ENCODE measurements around the gene ZNF90.
A peak's percentile ranks its signal among the peaks of the same experiment; 100 is the strongest.
"Not testable (repeated sequence)": the region's sequence is repeated elsewhere in the genome, so short reads cannot be mapped to it uniquely, and the experiment has no call there.

ZNF90 gene

DNA sequence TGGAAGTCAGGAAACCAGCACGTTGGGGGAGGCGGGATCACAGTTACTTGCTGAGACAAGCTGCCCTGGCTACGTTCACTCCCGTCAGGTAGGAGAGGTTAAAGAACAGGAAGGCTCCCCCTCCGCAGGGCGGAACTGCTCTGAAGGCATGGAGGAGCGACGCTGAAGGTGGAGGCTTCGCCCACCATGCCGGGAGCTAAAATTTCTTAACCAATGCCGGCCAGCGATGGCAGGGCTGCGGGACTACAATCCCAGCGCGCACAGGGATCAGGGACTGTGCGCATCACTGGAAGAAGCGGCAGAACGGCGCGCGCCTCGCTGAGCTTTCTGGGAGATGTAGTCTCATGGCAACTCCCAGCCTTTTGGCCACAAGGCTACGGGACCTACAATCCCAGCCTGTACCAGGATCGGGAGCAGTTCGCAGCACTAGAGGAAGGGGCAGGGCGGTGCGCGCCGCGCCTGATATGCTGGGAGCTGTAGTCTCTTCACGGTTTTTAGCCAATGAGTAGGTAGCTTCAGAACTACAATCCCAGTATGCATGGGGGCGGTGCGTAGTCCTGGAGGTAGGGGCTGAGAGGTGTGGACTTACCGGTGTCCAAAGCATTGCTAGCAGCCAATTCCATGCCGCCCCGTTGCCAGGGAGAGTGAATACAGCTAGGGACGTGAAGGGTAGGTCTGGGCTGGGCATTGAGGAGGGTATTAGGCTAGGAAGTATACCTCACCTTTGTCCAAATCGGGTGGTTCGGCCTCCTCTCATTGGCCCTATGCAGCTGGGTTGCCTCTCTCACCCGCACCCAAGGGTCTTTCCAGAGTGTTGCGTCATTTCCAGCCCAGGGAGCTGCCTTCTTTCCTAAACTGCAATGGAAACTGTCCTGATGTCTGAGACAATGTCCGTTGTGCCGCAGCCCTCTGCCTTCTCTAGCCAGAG is 25.7 kb upstream of the ZNF90 start:
- H3K4me3 ChIP-seq (replicated peaks in 1 of 2; ENCODE audit: low read depth in 2 of 2, low read length in 2 of 2) = peak overlapping the region; percentile 66 to 94
- TF ChIP-seq, protein P1, sequence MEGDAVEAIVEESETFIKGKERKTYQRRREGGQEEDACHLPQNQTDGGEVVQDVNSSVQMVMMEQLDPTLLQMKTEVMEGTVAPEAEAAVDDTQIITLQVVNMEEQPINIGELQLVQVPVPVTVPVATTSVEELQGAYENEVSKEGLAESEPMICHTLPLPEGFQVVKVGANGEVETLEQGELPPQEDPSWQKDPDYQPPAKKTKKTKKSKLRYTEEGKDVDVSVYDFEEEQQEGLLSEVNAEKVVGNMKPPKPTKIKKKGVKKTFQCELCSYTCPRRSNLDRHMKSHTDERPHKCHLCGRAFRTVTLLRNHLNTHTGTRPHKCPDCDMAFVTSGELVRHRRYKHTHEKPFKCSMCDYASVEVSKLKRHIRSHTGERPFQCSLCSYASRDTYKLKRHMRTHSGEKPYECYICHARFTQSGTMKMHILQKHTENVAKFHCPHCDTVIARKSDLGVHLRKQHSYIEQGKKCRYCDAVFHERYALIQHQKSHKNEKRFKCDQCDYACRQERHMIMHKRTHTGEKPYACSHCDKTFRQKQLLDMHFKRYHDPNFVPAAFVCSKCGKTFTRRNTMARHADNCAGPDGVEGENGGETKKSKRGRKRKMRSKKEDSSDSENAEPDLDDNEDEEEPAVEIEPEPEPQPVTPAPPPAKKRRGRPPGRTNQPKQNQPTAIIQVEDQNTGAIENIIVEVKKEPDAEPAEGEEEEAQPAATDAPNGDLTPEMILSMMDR (IDR thresholded peaks at IDR 0.05; ENCODE audit: low read depth, low read length) = no peak
- DNase-seq (ENCODE audit: low read depth in 2 of 2) = peak; percentile 98 to 99

DNA sequence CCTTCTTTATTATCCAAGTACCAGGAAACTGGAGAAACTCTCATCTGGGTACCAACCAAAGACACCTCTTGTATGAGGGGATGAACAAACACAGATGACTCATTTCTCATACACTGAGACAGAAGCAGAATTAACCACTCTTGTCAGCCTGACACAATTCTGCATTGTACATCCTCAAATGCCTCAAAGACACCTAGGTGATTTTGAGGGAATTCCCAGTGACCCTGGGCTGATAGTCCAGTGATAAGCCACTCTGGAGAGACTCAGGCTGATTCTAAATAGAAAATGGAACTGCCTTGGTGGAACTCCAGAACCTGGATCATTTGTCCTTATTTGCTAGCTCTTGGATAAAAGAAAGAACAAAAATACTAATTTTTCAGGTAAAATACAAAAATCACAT is 19.1 kb upstream of the ZNF90 start:
- DNase-seq (ENCODE audit: low read depth in 2 of 2); H3K4me3 ChIP-seq (replicated peaks in 1 of 2; ENCODE audit: low read depth in 2 of 2, low read length in 2 of 2): not testable (repeated sequence)

DNA sequence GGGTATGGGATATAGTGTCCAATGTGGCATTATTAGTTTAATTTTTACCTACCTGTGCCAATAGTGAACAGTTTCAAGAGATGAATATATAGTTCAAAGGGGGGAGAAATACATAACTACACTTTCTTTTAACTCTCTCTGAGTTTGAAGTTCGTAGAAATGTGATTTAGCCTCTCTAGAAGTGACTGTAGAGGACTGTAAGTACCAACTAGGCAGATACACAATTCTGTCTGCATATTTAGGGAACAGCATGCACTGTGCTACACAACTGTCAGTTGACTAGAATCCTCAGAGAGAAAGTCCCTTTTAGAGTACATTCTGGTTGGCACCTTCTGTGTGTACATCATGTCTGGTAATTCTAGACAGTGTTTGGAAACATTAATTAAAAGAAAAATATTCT is 17.5 kb upstream of the ZNF90 start:
- no peak overlapping the region for H3K4me3 ChIP-seq (replicated peaks in 1 of 2; ENCODE audit: low read depth in 2 of 2, low read length in 2 of 2)
- DNase-seq (ENCODE audit: low read depth in 2 of 2) = no peak
- TF ChIP-seq, protein P1 (IDR thresholded peaks at IDR 0.05; ENCODE audit: low read depth, low read length) = no peak

DNA sequence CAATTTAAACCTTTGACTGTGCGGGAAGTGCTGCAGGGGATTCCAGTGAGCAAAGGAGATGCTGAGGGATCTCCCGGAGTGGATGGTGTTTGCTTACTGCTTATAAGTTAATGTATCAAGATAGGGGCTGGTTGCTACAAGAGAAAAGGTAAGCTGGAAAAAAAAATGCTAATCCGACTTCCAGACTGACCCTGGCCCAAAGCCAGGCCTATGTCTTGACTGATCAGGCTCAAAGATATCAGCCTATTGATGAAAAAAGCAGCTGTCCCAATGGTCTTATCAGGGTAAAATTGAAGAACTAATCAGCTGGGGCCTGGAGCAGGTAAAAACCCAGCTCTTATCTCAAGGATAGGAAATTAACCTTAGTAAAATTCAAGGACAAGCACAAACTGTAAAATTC is 10.9 kb upstream of the ZNF90 start:
- no peak for DNase-seq (ENCODE audit: low read depth in 2 of 2)
- TF ChIP-seq, protein P1 (IDR thresholded peaks at IDR 0.05; ENCODE audit: low read depth, low read length) = no peak
- H3K4me3 ChIP-seq (replicated peaks in 1 of 2; ENCODE audit: low read depth in 2 of 2, low read length in 2 of 2) = no peak overlapping the region

DNA sequence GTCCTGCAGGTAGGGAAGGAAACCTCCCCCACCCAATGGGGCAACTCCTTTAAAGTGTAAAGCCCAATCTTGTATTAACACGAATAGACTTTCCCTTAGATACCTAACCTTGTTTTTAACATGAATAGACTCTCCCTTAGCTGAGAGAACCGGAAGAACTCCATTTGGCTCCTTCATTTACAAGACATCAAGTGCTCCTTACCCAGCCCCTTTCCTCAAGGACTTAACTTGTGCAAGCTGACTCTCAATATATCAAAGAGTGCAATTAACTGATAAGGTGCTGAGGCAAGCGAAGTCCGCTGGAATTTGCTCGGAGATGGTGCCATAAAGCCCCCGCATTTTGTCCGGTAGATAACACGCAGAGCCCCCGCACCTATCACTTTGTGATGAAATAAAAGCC is 9.9 kb upstream of the ZNF90 start:
- TF ChIP-seq, protein P1 (IDR thresholded peaks at IDR 0.05; ENCODE audit: low read depth, low read length) = no peak
- no peak for DNase-seq (ENCODE audit: low read depth in 2 of 2)
- H3K4me3 ChIP-seq (replicated peaks in 1 of 2; ENCODE audit: low read depth in 2 of 2, low read length in 2 of 2) = no peak overlapping the region

DNA sequence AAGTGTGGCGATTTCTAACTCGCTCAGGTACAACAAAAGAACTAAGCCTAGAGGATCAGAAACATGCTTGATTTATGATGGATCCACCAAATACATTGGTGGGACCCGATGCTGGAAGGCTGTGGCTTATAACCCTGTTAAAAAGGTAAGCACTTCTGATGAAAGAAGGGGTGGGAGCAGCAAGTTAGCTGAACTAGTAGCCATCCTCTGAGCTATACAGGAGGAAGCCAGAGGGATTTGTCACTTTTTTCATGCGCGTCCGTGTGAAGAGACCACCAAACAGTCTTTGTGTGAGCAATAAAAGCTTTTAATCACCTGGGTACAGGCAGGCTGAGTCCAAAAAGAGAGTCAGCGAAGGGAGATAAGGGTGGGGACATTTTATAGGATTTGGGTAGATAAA is 9.2 kb upstream of the ZNF90 start:
- not testable (repeated sequence) for H3K4me3 ChIP-seq (replicated peaks in 1 of 2; ENCODE audit: low read depth in 2 of 2, low read length in 2 of 2); DNase-seq (ENCODE audit: low read depth in 2 of 2)

DNA sequence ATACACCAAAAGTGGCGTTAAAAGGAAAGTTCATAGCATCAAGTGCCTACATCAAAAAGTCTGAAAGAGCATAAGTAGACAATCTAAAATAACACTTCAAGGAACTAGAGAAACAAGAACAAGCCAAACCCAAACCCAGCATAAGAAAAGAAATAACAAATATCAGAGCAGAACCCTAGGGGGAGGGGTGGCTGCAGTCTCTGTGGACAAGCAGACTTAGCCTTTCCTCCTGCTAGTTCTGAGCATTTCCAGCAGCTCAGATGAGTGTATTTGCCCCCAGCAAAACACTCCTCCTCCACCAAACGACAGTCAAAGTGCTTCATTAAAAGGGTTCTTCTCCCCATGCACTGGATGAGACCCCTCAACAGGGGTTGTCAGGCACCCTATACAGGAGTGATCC is 7.1 kb upstream of the ZNF90 start:
- no peak for DNase-seq (ENCODE audit: low read depth in 2 of 2)
- TF ChIP-seq, protein P1 (IDR thresholded peaks at IDR 0.05; ENCODE audit: low read depth, low read length) = no peak
- H3K4me3 ChIP-seq (replicated peaks in 1 of 2; ENCODE audit: low read depth in 2 of 2, low read length in 2 of 2) = no peak overlapping the region

DNA sequence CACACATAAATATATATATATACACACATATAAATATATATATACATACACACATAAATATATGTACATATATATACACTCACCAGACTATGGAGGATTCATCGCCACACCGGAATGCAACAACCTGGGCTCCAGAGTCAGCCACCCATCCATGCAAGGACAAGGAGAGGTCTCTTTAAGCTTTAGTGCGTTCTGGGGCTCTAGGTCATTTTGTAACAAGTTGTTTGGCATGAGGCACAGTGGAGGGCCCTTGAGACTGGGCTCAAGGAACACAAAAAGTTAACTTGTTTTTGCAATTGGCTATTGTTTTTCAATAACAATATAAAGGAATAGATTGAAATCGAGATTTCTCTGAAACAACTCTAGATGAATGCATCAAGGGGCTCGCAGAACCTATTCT is 4.9 kb upstream of the ZNF90 start:
- H3K4me3 ChIP-seq (replicated peaks in 1 of 2; ENCODE audit: low read depth in 2 of 2, low read length in 2 of 2) = no peak overlapping the region
- TF ChIP-seq, protein P1 (IDR thresholded peaks at IDR 0.05; ENCODE audit: low read depth, low read length) = no peak
- DNase-seq (ENCODE audit: low read depth in 2 of 2) = no peak

All from cardiac fibroblast (primary cell).